ENCODE data around the gene KPNB1. TPM values are rescaled to one million over a fixed set of nuclear protein-coding genes. Genes with fewer than 3 reads are reported as not detected.

The KPNB1 gene
- total RNA-seq = 100 to 1,000 TPM; 148 to 239 TPM

DNA sequence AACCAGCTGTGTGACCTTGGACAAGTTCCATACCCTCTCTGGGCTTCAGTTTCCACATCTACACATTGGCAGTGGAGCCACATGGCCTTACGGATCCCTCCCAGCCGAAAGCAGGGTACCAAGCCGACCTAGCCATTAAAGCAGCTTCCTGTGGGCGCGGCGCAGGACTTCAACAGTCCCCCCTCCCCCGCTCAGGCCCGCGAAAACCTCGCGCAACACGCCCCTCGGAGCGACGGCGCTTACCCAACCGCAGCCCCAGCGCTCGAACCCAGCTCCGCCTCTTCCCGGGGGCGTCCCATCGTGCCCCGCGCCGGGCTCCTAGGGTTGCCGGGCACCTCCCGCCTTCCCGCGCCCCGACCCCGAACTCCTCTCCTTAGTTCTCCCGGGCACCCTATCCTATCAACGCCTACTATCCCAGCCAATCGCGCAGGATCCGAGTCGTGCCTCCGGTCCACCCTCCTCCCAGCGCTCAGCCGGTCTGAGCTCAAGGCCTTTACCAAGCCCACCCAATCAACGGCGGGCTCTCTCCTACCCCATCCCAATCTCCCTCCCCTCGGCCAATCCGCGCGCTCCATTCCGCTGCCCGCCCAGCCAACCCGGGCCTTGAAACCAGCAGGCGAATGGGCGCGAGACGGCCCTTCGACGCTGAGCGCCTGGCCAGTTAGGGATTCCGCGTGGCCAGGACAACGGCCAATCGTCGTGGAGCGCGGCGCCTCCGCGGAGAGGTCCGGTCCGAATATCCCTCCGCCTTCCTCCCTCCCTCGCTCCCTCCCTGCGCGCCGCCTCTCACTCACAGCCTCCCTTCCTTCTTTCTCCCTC is at the start of gene KPNB1:
Gene KPNB1 (plus strand): TSS at position 767 of the 819 bp plus-strand sequence. CDS start 326 bp downstream, outside the sequence.
- DNase-seq (ENCODE audit: low spot score) = peak; percentile 100
- Histone ChIP-seq H3K4me1 (replicated peaks) (peaks cover 4% of the 10 kb centered on the region), H3K36me3 (peaks cover 0 to 2% of the 10 kb centered on the region in 2 donors), H3K27ac (peak within 1 kb of the TSS; percentile 94 to 96), H3K9me3 (no peaks in the 10 kb centered on the region), H3K27me3 (replicated peaks; ENCODE audit: insufficient read depth) (no peaks in the 10 kb centered on the region), H3K4me3 (peak within 1 kb of the TSS; percentile 69 to 96)
- WGBS = 0% methylated on average over 74 of the region's 74 CpGs
- TF ChIP-seq POLR2A (IDR thresholded peaks at IDR 0.05) (peak; percentile 43), POLR2AphosphoS5 (IDR thresholded peaks at IDR 0.05) (peak; percentile 94)
- TF ChIP-seq, protein P1, sequence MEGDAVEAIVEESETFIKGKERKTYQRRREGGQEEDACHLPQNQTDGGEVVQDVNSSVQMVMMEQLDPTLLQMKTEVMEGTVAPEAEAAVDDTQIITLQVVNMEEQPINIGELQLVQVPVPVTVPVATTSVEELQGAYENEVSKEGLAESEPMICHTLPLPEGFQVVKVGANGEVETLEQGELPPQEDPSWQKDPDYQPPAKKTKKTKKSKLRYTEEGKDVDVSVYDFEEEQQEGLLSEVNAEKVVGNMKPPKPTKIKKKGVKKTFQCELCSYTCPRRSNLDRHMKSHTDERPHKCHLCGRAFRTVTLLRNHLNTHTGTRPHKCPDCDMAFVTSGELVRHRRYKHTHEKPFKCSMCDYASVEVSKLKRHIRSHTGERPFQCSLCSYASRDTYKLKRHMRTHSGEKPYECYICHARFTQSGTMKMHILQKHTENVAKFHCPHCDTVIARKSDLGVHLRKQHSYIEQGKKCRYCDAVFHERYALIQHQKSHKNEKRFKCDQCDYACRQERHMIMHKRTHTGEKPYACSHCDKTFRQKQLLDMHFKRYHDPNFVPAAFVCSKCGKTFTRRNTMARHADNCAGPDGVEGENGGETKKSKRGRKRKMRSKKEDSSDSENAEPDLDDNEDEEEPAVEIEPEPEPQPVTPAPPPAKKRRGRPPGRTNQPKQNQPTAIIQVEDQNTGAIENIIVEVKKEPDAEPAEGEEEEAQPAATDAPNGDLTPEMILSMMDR (IDR thresholded peaks at IDR 0.05) = peak in 1 of 4 experiments; percentile 6
- intact Hi-C loops (cut with DNase I) = no loop called here

DNA sequence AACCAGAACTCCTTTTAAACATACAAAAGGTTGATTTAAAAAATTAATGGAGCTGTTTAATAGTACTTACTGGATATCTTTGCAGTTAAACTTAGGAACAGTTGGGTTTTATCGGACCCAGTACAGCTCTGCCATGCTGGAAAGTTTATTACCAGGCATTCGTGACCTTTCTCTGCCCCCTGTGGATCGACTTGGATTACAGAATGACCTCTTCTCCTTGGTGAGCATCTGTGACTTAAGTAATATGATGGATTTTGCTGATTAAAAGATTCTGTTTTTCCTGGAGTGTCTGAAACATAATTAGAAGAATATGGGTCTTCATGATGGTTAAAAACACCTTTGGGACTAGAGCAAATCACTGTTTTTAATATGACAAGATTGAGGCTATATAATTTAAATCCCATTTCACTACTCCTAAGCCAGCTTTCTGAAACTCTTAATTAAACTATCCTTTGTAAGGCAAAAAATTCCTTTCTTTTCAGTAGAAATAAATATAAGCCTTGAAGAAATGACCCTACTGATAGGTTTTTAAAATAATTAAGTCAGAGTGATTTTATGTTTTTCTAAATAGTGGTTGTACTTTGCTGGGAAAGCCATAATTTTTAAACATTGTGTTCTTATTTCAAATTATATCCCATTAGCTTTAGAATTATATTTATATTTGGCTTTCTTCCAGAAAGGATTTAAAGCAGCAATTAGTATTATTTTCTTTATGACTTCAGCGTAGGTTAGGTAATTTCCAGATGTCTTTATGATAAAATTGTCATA is 45.7 kb upstream of the KPNB1 start:
- no peak overlapping the region for H3K4me3 ChIP-seq
- no peak for DNase-seq (ENCODE audit: low spot score)
- intact Hi-C loops (cut with DNase I) = no loop called here
- H3K27me3 ChIP-seq (replicated peaks; ENCODE audit: insufficient read depth) = no peaks in the 10 kb centered on the region
- no peaks in the 10 kb centered on the region for H3K9me3 ChIP-seq
- H3K36me3 ChIP-seq = peaks cover 0 to 4% of the 10 kb centered on the region in 2 donors
- TF ChIP-seq POLR2AphosphoS5 (IDR thresholded peaks at IDR 0.05) (no peak), POLR2A (IDR thresholded peaks at IDR 0.05) (no peak)
- TF ChIP-seq, protein P1 (IDR thresholded peaks at IDR 0.05) = no peak
- no peak overlapping the region for H3K27ac ChIP-seq
- 52% methylated on average over 4 of the region's 4 CpGs for WGBS
- H3K4me1 ChIP-seq (replicated peaks) = no peaks in the 10 kb centered on the region

- Histone ChIP-seq H3K27ac (no peak overlapping the region), H3K4me1 (replicated peaks) (no peaks in the 10 kb centered on the region), H3K36me3 (peaks cover 0 to 4% of the 10 kb centered on the region in 2 donors), H3K9me3 (no peaks in the 10 kb centered on the region), H3K27me3 (replicated peaks; ENCODE audit: insufficient read depth) (no peaks in the 10 kb centered on the region), H3K4me3 (no peak overlapping the region)
- TF ChIP-seq, protein P1 (IDR thresholded peaks at IDR 0.05) = no peak
- TF ChIP-seq POLR2AphosphoS5 (IDR thresholded peaks at IDR 0.05) = no peak
- no peak for TF ChIP-seq POLR2A (IDR thresholded peaks at IDR 0.05)
- WGBS = 79% methylated on average over 1 of the region's 1 CpG
- DNase-seq (ENCODE audit: low spot score) = no peak
- intact Hi-C loops (cut with DNase I) = no loop called here
These were observed 45.2 kb upstream of the KPNB1 start for GRCh38 chr17:47604598-47604927.

DNA sequence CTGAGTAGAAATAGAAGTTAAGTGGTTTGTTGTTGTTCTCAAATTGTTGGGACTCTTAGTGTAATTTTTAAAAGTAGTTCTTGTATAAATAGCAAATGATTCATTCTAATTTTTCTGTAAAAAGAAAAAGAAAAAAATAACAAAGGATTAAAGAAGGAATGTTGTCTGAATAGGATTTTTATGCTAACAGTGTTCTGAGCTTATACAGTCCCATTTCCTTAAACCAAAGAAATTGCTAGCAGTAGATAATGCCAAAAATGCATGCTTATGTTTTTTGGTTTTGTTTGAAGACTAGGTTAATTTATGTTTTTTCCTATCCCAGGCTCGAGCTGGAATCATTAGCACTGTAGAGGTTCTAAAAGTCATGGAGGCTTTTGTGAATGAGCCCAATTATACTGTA is 44.7 kb upstream of the KPNB1 start:
- Histone ChIP-seq H3K27me3 (replicated peaks; ENCODE audit: insufficient read depth) (no peaks in the 10 kb centered on the region), H3K9me3 (no peaks in the 10 kb centered on the region), H3K4me1 (replicated peaks) (no peaks in the 10 kb centered on the region), H3K36me3 (peaks cover 0 to 3% of the 10 kb centered on the region in 2 donors), H3K4me3 (no peak overlapping the region), H3K27ac (no peak overlapping the region)
- TF ChIP-seq, protein P1 (IDR thresholded peaks at IDR 0.05) = no peak
- TF ChIP-seq POLR2A (IDR thresholded peaks at IDR 0.05) = no peak
- no peak for DNase-seq (ENCODE audit: low spot score)
- intact Hi-C loops (cut with DNase I) = no loop called here
- WGBS = 24% methylated on average over 1 of the region's 1 CpG

All from prostate gland (tissue), 2 donors.